K562 (cell line): ENCODE measurements around the gene CD320. TPM values are rescaled to one million over a fixed set of nuclear protein-coding genes. Genes with fewer than 3 reads are reported as not detected.
A peak's percentile ranks its signal among the peaks of the same experiment; 100 is the strongest.

Experiments
- ARID1B ChIP-seq: fragments of 450-650 bp; IDR thresholded peaks from 2 replicates; pipeline ENCODE4 v1.6.1; 2016; ENCODE audit warnings: antibody characterized with exemption, mild to moderate bottlenecking, inconsistent platforms
- E2F6 ChIP-seq, 2 experiments: IDR thresholded peaks; 2 replicates each; pipeline ENCODE4 v1.6.1; 2011; ENCODE audit warnings: borderline replicate concordance in 1 of 2, control low read depth in 1 of 2, low read depth in 1 of 2, low read length in 1 of 2, mild to moderate bottlenecking in 1 of 2, mixed read lengths in 1 of 2, moderate library complexity in 1 of 2; ENCODE audit not compliant: insufficient read depth in 1 of 2, insufficient read length in 1 of 2, poor library complexity in 1 of 2, severe bottlenecking in 1 of 2; ENCODE audit errors: extremely low read depth in 1 of 2
- KDM5B ChIP-seq: fragments of 200-600 bp; sonication (generic); IDR thresholded peaks from 2 replicates; pipeline ENCODE4 v1.6.1; 2012; ENCODE audit warnings: low read depth, mild to moderate bottlenecking, moderate library complexity, low read length, control low read depth, inconsistent platforms; ENCODE audit not compliant: insufficient replicate concordance
- KLF13 ChIP-seq: fragments of 450-650 bp; IDR thresholded peaks from 2 replicates; pipeline ENCODE4 v1.6.1; 2016; ENCODE audit warnings: missing genetic modification characterization, low read depth, mild to moderate bottlenecking, missing compliant biosample characterization, moderate library complexity, borderline replicate concordance
- LARP7 ChIP-seq: fragments of 450-650 bp; IDR thresholded peaks from 2 replicates; pipeline ENCODE4 v1.6.1; 2016
- MED1 ChIP-seq: sonication (generic); formaldehyde crosslinking; IDR thresholded peaks from 2 replicates; pipeline ENCODE4 v1.8.1; 2023; ENCODE audit warnings: missing genetic modification reagents, borderline replicate concordance
- NBN ChIP-seq: fragments of 450-650 bp; IDR thresholded peaks from 2 replicates; pipeline ENCODE4 v1.6.1; 2016; ENCODE audit warnings: low read depth, mild to moderate bottlenecking
- PHF8 ChIP-seq: fragments of 200-600 bp; sonication (generic); IDR thresholded peaks from 2 replicates; pipeline ENCODE4 v1.6.1; 2012; ENCODE audit warnings: mixed run types, mild to moderate bottlenecking, inconsistent platforms, low read length, moderate library complexity, borderline replicate concordance
- PML ChIP-seq: IDR thresholded peaks from 2 replicates; pipeline ENCODE4 v1.6.1; 2012; ENCODE audit warnings: low read length, inconsistent platforms
- RB1 ChIP-seq: fragments of 450-650 bp; IDR thresholded peaks from 2 replicates; pipeline ENCODE4 v1.6.1; 2017; ENCODE audit warnings: low read depth, mild to moderate bottlenecking
- RBM22 ChIP-seq: fragments of 200-400 bp; formaldehyde crosslinking; IDR thresholded peaks from 2 replicates; pipeline ENCODE4 v1.6.1; 2018; ENCODE audit warnings: low read length, low read depth; ENCODE audit not compliant: poor library complexity, severe bottlenecking
- REST ChIP-seq, 2 experiments: fragments of 450-650 bp; formaldehyde crosslinking in 1 of 2; IDR thresholded peaks; 2 replicates each; pipeline versions ENCODE4 v1.4.0 to v1.6.1; 2014 to 2020; ENCODE audit warnings: mild to moderate bottlenecking in 2 of 2, borderline replicate concordance in 1 of 2, low read depth in 1 of 2
- TAF9B ChIP-seq: fragments of 450-650 bp; IDR thresholded peaks from 2 replicates; pipeline ENCODE4 v1.6.1; 2018; ENCODE audit warnings: mild to moderate bottlenecking; ENCODE audit not compliant: partially characterized antibody
- TFE3 ChIP-seq: fragments of 450-650 bp; formaldehyde crosslinking; IDR thresholded peaks from 2 replicates; pipeline ENCODE4 v1.4.0; 2020; ENCODE audit warnings: mild to moderate bottlenecking, mixed read lengths
- ZNF24 ChIP-seq: fragments of 450-650 bp; IDR thresholded peaks from 2 replicates; pipeline ENCODE4 v1.6.1; 2016
- polyA plus RNA-seq, 8 experiments: library from polyadenylated mRNA; depleted of rRNA in 4 of 8; stranded (reverse) in 5 of 8; unstranded in 3 of 8; fragments of >200 nt; fragmentation: Nextera tagmentation in 2 of 8; fragmentation: Illumina TruSeq in 1 of 8; extraction: Ambion mirVana in 2 of 8; extraction: Trizol in 1 of 8; gene quantifications; 2 replicates each; pipeline versions ENCODE4 v1.2.1 to v1.2.3, GENCODE V29; 2011 to 2014; ENCODE audit warnings: inconsistent platforms in 1 of 8, missing spikeins in 1 of 8
- total RNA-seq, 7 experiments: library from RNA; depleted of rRNA in 6 of 7; stranded (reverse); fragments of >200 nt in 6 of 7; fragmentation: Illumina TruSeq in 2 of 7; extraction: Trizol in 2 of 7; gene quantifications; 2 replicates each; pipeline versions ENCODE4 v1.2.1 to v1.2.3, GENCODE V29; 2011 to 2021; ENCODE audit warnings: low replicate concordance in 1 of 7

The CD320 gene
- total and polyA plus RNA-seq, 9 of the 15 experiments (the other 6 are each of a cell fraction or from before 2014, with no cell fraction given) = 0.45 to 94.5 (median 34.4) TPM

GRCh38 chr19:8321067-8321985 lies 13.2 kb upstream of the CD320 start, which contains the start of the genes NDUFA7 and RPS28 (continued):
- TF ChIP-seq TAF9B (peak; percentile 99), RB1 (peak; percentile 75), E2F6 (IDR thresholded peaks at IDR 0.05; ENCODE audit: borderline replicate concordance in 1 of 2, extremely low read depth in 1 of 2, insufficient read depth in 1 of 2, insufficient read length in 1 of 2, low read depth in 1 of 2, low read length in 1 of 2, poor library complexity in 1 of 2, severe bottlenecking in 1 of 2) (peak; percentile 21 to 43), TFE3 (peak; percentile 99), RBM22 (no peak), LARP7 (0 out of 2 replicates have a peak, but pooled peaks have one; percentile 19), MED1 (CRISPR knock-in tag) (no peak; the same call in 1 of the 2 replicates), PHF8 (peak; percentile 96), KLF13 (tag) (peak; percentile 31; the same call in 1 of the 2 replicates), ARID1B (peak; percentile 24), ZNF24 (no peak), KDM5B (peak; percentile 89), NBN (0 out of 2 replicates have a peak, but pooled peaks have one; percentile 7), REST (IDR thresholded peaks at IDR 0.05; ENCODE audit: borderline replicate concordance) (peak; percentile 52; the same call in 1 of the 2 replicates), REST (CRISPR knock-in tag; IDR thresholded peaks at IDR 0.05; ENCODE audit: low read depth) (no peak), PML (peak; percentile 75)
